Colonic mucosa (tissue), 4 donors: ENCODE results near the gene ZFHX3. TPM values are rescaled to one million over a fixed set of nuclear protein-coding genes. Genes with fewer than 3 reads are reported as not detected.

Experiments
- DNase-seq: peaks from one replicate; pipeline ENCODE4 v3.0.0-alpha.2; 2020
- H3K27ac ChIP-seq: fragments of 200-600 bp; one replicate; pipeline ENCODE4 v1.8.0; 2021
- H3K27me3 ChIP-seq: fragments of 200-600 bp; one replicate; pipeline ENCODE4 v1.8.0; 2021
- H3K36me3 ChIP-seq: fragments of 200-600 bp; one replicate; pipeline ENCODE4 v1.8.0; 2021
- H3K4me1 ChIP-seq: fragments of 200-600 bp; one replicate; pipeline ENCODE4 v1.8.0; 2021; ENCODE audit warnings: mild to moderate bottlenecking
- H3K4me3 ChIP-seq: fragments of 200-600 bp; one replicate; pipeline ENCODE4 v1.8.0; 2021
- H3K9ac ChIP-seq, 2 donors: one replicate each; pipeline ENCODE4 v1.7.0; 2013; ENCODE audit warnings: control low read depth in 2 of 2, low read depth in 2 of 2, low read length in 2 of 2
- H3K9me3 ChIP-seq: fragments of 200-600 bp; one replicate; pipeline ENCODE4 v1.8.0; 2021
- CTCF ChIP-seq: fragments of 200-600 bp; IDR thresholded peaks from one replicate; pipeline ENCODE4 v1.8.0; 2022; ENCODE audit warnings: antibody characterized with exemption, mild to moderate bottlenecking
- intact Hi-C: fragments of 100-400 bp; cut with DNase I; formaldehyde crosslinking; loops from one replicate; pipeline ENCODE4 v1.14.1; 2022
- total RNA-seq, 2 donors: library from RNA; stranded (reverse); fragmentation: NEBNext Ultra II Directional in 1 of 2; extraction: Animal tissue kit (Norgen Biotek cat#: 25700) in 1 of 2; gene quantifications; one replicate each; pipeline ENCODE4 v1.2.1, GENCODE V29; 2021
- donor health status: healthy.
- donor health status: DM: no; HTN: no; CAD: no.
- donor health status: DM: no; HTN: no; CAD: no.

The ZFHX3 gene
- total RNA-seq, 2 donors from 2014 or later = 10.5 to 12.8 TPM

DNA sequence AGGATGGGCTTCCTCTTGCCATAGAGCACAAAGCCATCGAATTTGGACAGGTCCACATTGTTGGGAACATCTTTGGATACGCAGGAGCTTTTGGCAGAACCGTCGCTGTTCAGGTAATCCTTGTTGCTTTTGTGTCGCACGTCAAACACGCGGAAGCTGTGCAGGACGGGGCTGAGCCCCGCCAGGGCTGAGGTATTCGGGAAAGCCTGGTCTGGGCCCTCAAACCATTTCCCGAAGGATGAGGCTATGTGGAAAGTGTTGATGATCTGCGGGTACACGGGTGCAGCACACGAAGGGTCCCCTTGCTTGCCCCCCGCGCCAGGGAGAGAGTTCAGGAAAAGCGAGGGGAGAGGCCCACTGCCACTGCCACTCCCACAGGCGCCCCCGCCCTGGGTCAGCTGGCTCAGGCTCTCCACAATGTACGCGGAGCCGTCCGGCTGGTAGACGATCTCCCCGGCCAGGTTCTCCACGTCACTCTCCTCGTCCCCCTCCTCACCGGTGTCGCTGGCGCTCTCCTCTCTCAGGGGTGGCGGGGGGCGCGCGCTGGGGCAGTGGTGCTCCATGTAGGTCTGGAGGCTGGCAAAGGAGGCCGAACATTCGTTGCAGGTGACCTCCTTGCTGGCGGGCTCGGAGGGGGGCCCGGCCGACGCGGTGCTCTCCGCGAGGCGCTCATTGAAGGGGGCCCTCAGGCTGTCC, 88.5 kb downstream of the ZFHX3 start:
- TF ChIP-seq CTCF = no peak
- no peak overlapping the region for H3K4me3 ChIP-seq
- no peaks in the 10 kb centered on the region for H3K4me1 ChIP-seq
- no peak for DNase-seq
- H3K9me3 ChIP-seq = no peaks in the 10 kb centered on the region
- no peak overlapping the region for H3K9ac ChIP-seq
- no peak overlapping the region for H3K27ac ChIP-seq
- no peaks in the 10 kb centered on the region for H3K27me3 ChIP-seq
- no peaks in the 10 kb centered on the region for H3K36me3 ChIP-seq
- intact Hi-C loops = no loop called here

GRCh38 chr16:72958522-72959076, 89.3 kb downstream of the ZFHX3 start:
- Histone ChIP-seq H3K4me1 (no peaks in the 10 kb centered on the region), H3K27ac (no peak overlapping the region), H3K27me3 (no peaks in the 10 kb centered on the region), H3K4me3 (no peak overlapping the region), H3K9me3 (no peaks in the 10 kb centered on the region), H3K9ac (no peak overlapping the region), H3K36me3 (no peaks in the 10 kb centered on the region)
- no peak for TF ChIP-seq CTCF
- intact Hi-C loops = no loop called here
- no peak for DNase-seq

GRCh38 chr16:72957303-72958277, 90.3 kb downstream of the ZFHX3 start:
- H3K9me3 ChIP-seq = no peaks in the 10 kb centered on the region
- intact Hi-C loops = no loop called here
- DNase-seq = no peak
- H3K36me3 ChIP-seq = no peaks in the 10 kb centered on the region
- no peak overlapping the region for H3K27ac ChIP-seq
- no peak overlapping the region for H3K4me3 ChIP-seq
- no peak for TF ChIP-seq CTCF
- H3K4me1 ChIP-seq = no peaks in the 10 kb centered on the region
- H3K9ac ChIP-seq = no peak overlapping the region
- H3K27me3 ChIP-seq = no peaks in the 10 kb centered on the region

GRCh38 chr16:72956124-72957064, 91.5 kb downstream of the ZFHX3 start:
- no peaks in the 10 kb centered on the region for H3K36me3 ChIP-seq
- H3K9ac ChIP-seq = no peak overlapping the region
- no peak overlapping the region for H3K4me3 ChIP-seq
- H3K9me3 ChIP-seq = no peaks in the 10 kb centered on the region
- intact Hi-C loops = no loop called here
- H3K27ac ChIP-seq = no peak overlapping the region
- no peak for TF ChIP-seq CTCF
- no peak for DNase-seq
- no peaks in the 10 kb centered on the region for H3K4me1 ChIP-seq
- no peaks in the 10 kb centered on the region for H3K27me3 ChIP-seq
